Neuronal stem cell (in vitro differentiated cells): ENCODE data around the gene FBXW11.
A peak's percentile ranks its signal among the peaks of the same experiment; 100 is the strongest.

Source experiments
- DNase-seq: peaks from one replicate; pipeline ENCODE4 v3.0.0-alpha.2; 2013; ENCODE audit warnings: low spot score
- H2AFZ ChIP-seq: one replicate; pipeline ENCODE4 v1.6.1; 2013; ENCODE audit warnings: mild to moderate bottlenecking, low read length, inconsistent platforms
- H2AK5ac ChIP-seq: 2 replicates; pipeline ENCODE4 v1.6.1; 2013; ENCODE audit warnings: low read depth, mild to moderate bottlenecking, inconsistent platforms, low read length, moderate library complexity, mixed read lengths
- H2BK120ac ChIP-seq: 2 replicates; pipeline ENCODE4 v1.6.1; 2013; ENCODE audit warnings: low read depth, mild to moderate bottlenecking, inconsistent platforms, low read length, moderate library complexity, mixed read lengths
- H2BK12ac ChIP-seq: one replicate; pipeline ENCODE4 v1.6.1; 2013; ENCODE audit warnings: low read length, inconsistent platforms
- H2BK15ac ChIP-seq: 2 replicates; pipeline ENCODE4 v1.6.1; 2013; ENCODE audit warnings: mild to moderate bottlenecking, low read length, inconsistent platforms, mixed read lengths
- H2BK5ac ChIP-seq: one replicate; pipeline ENCODE4 v1.6.1; 2013; ENCODE audit warnings: inconsistent platforms, mild to moderate bottlenecking, low read length, moderate library complexity
- H3K14ac ChIP-seq: one replicate; pipeline ENCODE4 v1.6.1; 2013; ENCODE audit warnings: low read length, inconsistent platforms
- H3K18ac ChIP-seq: 2 replicates; pipeline ENCODE4 v1.6.1; 2013; ENCODE audit warnings: low read length, inconsistent platforms
- H3K23ac ChIP-seq: 2 replicates; pipeline ENCODE4 v1.6.1; 2013; ENCODE audit warnings: low read depth, mild to moderate bottlenecking, mixed read lengths, low read length, inconsistent platforms; ENCODE audit not compliant: poor library complexity
- H3K27ac ChIP-seq: replicated peaks from 3 replicates; pipeline ENCODE4 v1.5.1; 2013; ENCODE audit warnings: low read length, inconsistent platforms
- H3K27me3 ChIP-seq, 3 experiments: 2 replicates each; pipeline ENCODE4 v1.6.1; 2013; ENCODE audit warnings: low read length in 3 of 3, mild to moderate bottlenecking in 2 of 3, inconsistent platforms in 1 of 3, low read depth in 1 of 3, mixed read lengths in 1 of 3, moderate library complexity in 1 of 3; ENCODE audit not compliant: control insufficient read depth in 3 of 3, insufficient read depth in 3 of 3
- H3K36me3 ChIP-seq, 2 donors: replicated peaks in 1 of 2; 2 replicates each; pipeline ENCODE4 v1.6.1; 2013; ENCODE audit warnings: low read length in 2 of 2; ENCODE audit not compliant: control insufficient read depth in 2 of 2, insufficient read depth in 2 of 2
- H3K4ac ChIP-seq: 2 replicates; pipeline ENCODE4 v1.6.1; 2013; ENCODE audit warnings: inconsistent platforms, mild to moderate bottlenecking, low read length, moderate library complexity
- H3K4me1 ChIP-seq, 2 donors: 1 replicate in 1 of 2; 2 replicates in 1 of 2; pipeline ENCODE4 v1.6.1; 2013; ENCODE audit warnings: low read length in 2 of 2, low read depth in 1 of 2; ENCODE audit not compliant: control insufficient read depth in 2 of 2, insufficient read depth in 1 of 2
- H3K4me2 ChIP-seq: one replicate; pipeline ENCODE4 v1.6.1; 2013; ENCODE audit warnings: mild to moderate bottlenecking, low read length, inconsistent platforms; ENCODE audit not compliant: insufficient read depth, poor library complexity, severe bottlenecking
- H3K4me3 ChIP-seq, 2 donors: 2 replicates each; pipeline ENCODE4 v1.5.1; 2013; ENCODE audit warnings: low read length in 2 of 2, mild to moderate bottlenecking in 2 of 2, inconsistent platforms in 1 of 2, moderate library complexity in 1 of 2
- H3K79me1 ChIP-seq: one replicate; pipeline ENCODE4 v1.6.1; 2013; ENCODE audit warnings: low read depth, mild to moderate bottlenecking, inconsistent platforms, low read length, moderate library complexity
- H3K9ac ChIP-seq: one replicate; pipeline ENCODE4 v1.6.1; 2013; ENCODE audit warnings: mild to moderate bottlenecking, low read depth, low read length, inconsistent platforms; ENCODE audit not compliant: poor library complexity
- H3K9me3 ChIP-seq, 2 donors: replicated peaks in 1 of 2; 2 replicates each; pipeline versions ENCODE3 to v1.6.1; 2013; ENCODE audit warnings: low read length in 2 of 2, mild to moderate bottlenecking in 2 of 2, inconsistent platforms in 1 of 2, low read depth in 1 of 2, mixed read lengths in 1 of 2, moderate library complexity in 1 of 2; ENCODE audit not compliant: control insufficient read depth in 2 of 2, insufficient read depth in 1 of 2
- H4K8ac ChIP-seq: one replicate; pipeline ENCODE4 v1.6.1; 2013; ENCODE audit warnings: low read depth, mild to moderate bottlenecking, inconsistent platforms, low read length, moderate library complexity
- H4K91ac ChIP-seq: one replicate; pipeline ENCODE4 v1.6.1; 2013; ENCODE audit warnings: low read length, low read depth, mild to moderate bottlenecking, inconsistent platforms; ENCODE audit not compliant: poor library complexity
- WGBS, 2 donors: extraction: QIAGEN DNeasy Blood & Tissue Kit; methylation state at CpG; one replicate each; pipeline ENCODE4 v1.1.7; 2013; ENCODE audit warnings: missing lambda C conversion rate in 2 of 2, mixed read lengths in 1 of 2; ENCODE audit not compliant: insufficient read length in 2 of 2, insufficient replicate concordance in 1 of 2; ENCODE audit errors: extremely low coverage in 2 of 2; 5-methylcytosine and 5-hydroxymethylcytosine counted together

FBXW11 gene

GRCh38 chr5:171848911-171849520, 157.4 kb downstream of the FBXW11 start:
- Histone ChIP-seq H3K9ac (no peak overlapping the region), H3K23ac (no peak overlapping the region), H3K79me1 (no peaks in the 10 kb centered on the region), H2AK5ac (no peak overlapping the region), H4K91ac (no peak overlapping the region), H3K4me3 (no peak overlapping the region), H2BK15ac (no peak overlapping the region), H3K14ac (no peak overlapping the region), H3K27ac (no peak overlapping the region), H4K8ac (no peak overlapping the region), H2BK5ac (no peak overlapping the region), H3K18ac (no peak overlapping the region), H3K4me1 (peaks cover 0 to 7% of the 10 kb centered on the region in 2 donors), H3K4me2 (no peak overlapping the region), H3K9me3 (no peaks in the 10 kb centered on the region), H3K27me3 (no peaks in the 10 kb centered on the region), H2AFZ (no peak overlapping the region), H2BK12ac (no peak overlapping the region), H3K4ac (no peak overlapping the region), H2BK120ac (no peak overlapping the region), H3K36me3 (no peaks in the 10 kb centered on the region)
- no peak for DNase-seq
- WGBS, 2 donors, result no CpG with 5 or more reads among the region's 6 CpGs

- H2BK120ac ChIP-seq, result no peak overlapping the region
- H4K91ac ChIP-seq, result no peak overlapping the region
- DNase-seq, result no peak
- no peak overlapping the region for H3K4me2 ChIP-seq
- no peaks in the 10 kb centered on the region for H3K79me1 ChIP-seq
- no peak overlapping the region for H3K27ac ChIP-seq
- H3K9ac ChIP-seq, result no peak overlapping the region
- H2BK15ac ChIP-seq, result peak overlapping the region; percentile 10
- peak overlapping the region in 1 of 2 donors; percentile 43 for H3K4me3 ChIP-seq
- no peak overlapping the region for H2BK5ac ChIP-seq
- peaks cover 0 to 8% of the 10 kb centered on the region in 2 donors for H3K4me1 ChIP-seq
- H3K9me3 ChIP-seq, result no peaks in the 10 kb centered on the region
- H3K27me3 ChIP-seq, result no peaks in the 10 kb centered on the region
- peak overlapping the region; percentile 32 for H3K18ac ChIP-seq
- no CpG with 5 or more reads among the region's 5 CpGs for whole genome bisulfite sequencing, 2 donors
- no peak overlapping the region for H2AFZ ChIP-seq
- H3K36me3 ChIP-seq, result no peaks in the 10 kb centered on the region
- H3K14ac ChIP-seq, result peak overlapping the region; percentile 4
- peak overlapping the region; percentile 29 for H4K8ac ChIP-seq
- H2AK5ac ChIP-seq, result peak overlapping the region; percentile 79
- H3K4ac ChIP-seq, result no peak overlapping the region
- H3K23ac ChIP-seq, result no peak overlapping the region
- H2BK12ac ChIP-seq, result no peak overlapping the region
Observed at GRCh38 chr5:171848486-171848885, 158.0 kb downstream of the FBXW11 start.

GRCh38 chr5:171848006-171848405, 158.4 kb downstream of the FBXW11 start:
- H2AFZ ChIP-seq, result no peak overlapping the region
- H3K79me1 ChIP-seq, result no peaks in the 10 kb centered on the region
- H3K36me3 ChIP-seq, result no peaks in the 10 kb centered on the region
- H3K14ac ChIP-seq, result no peak overlapping the region
- no peak overlapping the region for H3K4ac ChIP-seq
- H3K9me3 ChIP-seq, result no peaks in the 10 kb centered on the region
- no peak overlapping the region for H4K8ac ChIP-seq
- H3K27ac ChIP-seq, result no peak overlapping the region
- no peak overlapping the region for H2BK120ac ChIP-seq
- no peak overlapping the region for H3K18ac ChIP-seq
- peaks cover 0 to under 1% (median 0%) of the 10 kb centered on the region in 3 experiments for H3K27me3 ChIP-seq
- no peak overlapping the region for H3K23ac ChIP-seq
- no peak overlapping the region for H3K9ac ChIP-seq
- H3K4me3 ChIP-seq, result no peak overlapping the region
- H2BK5ac ChIP-seq, result no peak overlapping the region
- no peak overlapping the region for H3K4me2 ChIP-seq
- H2BK15ac ChIP-seq, result no peak overlapping the region
- H2BK12ac ChIP-seq, result no peak overlapping the region
- WGBS, 2 donors, result no CpG with 5 or more reads among the region's 15 CpGs
- no peak overlapping the region for H4K91ac ChIP-seq
- no peak for DNase-seq
- no peak overlapping the region for H2AK5ac ChIP-seq
- peaks cover 0 to 13% of the 10 kb centered on the region in 2 donors for H3K4me1 ChIP-seq

- Histone ChIP-seq H3K4me1 (peaks cover 0 to 16% of the 10 kb centered on the region in 2 donors), H3K4me2 (no peak overlapping the region)
Observed at GRCh38 chr5:171847026-171847425, 159.4 kb downstream of the FBXW11 start.

More at GRCh38 chr5:171847026-171847425, 159.4 kb downstream of the FBXW11 start:
- Histone ChIP-seq H2AFZ (no peak overlapping the region), H3K18ac (no peak overlapping the region), H3K4ac (no peak overlapping the region), H3K27ac (no peak overlapping the region), H2AK5ac (no peak overlapping the region), H2BK120ac (no peak overlapping the region), H4K8ac (no peak overlapping the region), H2BK12ac (no peak overlapping the region), H3K23ac (no peak overlapping the region), H3K79me1 (no peaks in the 10 kb centered on the region), H3K27me3 (peaks cover 0 to 2% (median 0%) of the 10 kb centered on the region in 3 experiments), H4K91ac (no peak overlapping the region), H3K9ac (no peak overlapping the region), H3K9me3 (no peaks in the 10 kb centered on the region), H3K14ac (no peak overlapping the region), H3K4me3 (peak overlapping the region in 1 of 2 donors; percentile 25), H2BK15ac (no peak overlapping the region), H3K36me3 (no peaks in the 10 kb centered on the region), H2BK5ac (no peak overlapping the region)
- no CpG with 5 or more reads among the region's 3 CpGs for WGBS, 2 donors
- DNase-seq, result no peak
